Liver (tissue), 9 donors: ENCODE measurements around the gene CBX6. TPM values are rescaled to one million over a fixed set of nuclear protein-coding genes. Genes with fewer than 3 reads are reported as not detected.

Experiments used
- DNase-seq: peaks from one replicate; pipeline ENCODE4 v3.0.0-alpha.2; 2017; ENCODE audit warnings: low spot score
- H3K27ac ChIP-seq, 2 donors: one replicate each; pipeline ENCODE4 v1.7.0; 2013; ENCODE audit warnings: inconsistent platforms in 2 of 2, low read length in 2 of 2, control low read depth in 1 of 2, low read depth in 1 of 2, mild to moderate bottlenecking in 1 of 2
- H3K27me3 ChIP-seq, 4 donors: one replicate each; pipeline versions ENCODE4 v1.6.1 to v1.7.0; 2013; ENCODE audit warnings: low read length in 3 of 4, inconsistent platforms in 1 of 4, mild to moderate bottlenecking in 1 of 4, moderate library complexity in 1 of 4; ENCODE audit not compliant: control insufficient read depth in 4 of 4, insufficient read depth in 4 of 4
- H3K36me3 ChIP-seq, 4 donors: one replicate each; pipeline versions ENCODE4 v1.6.1 to v1.7.0; 2013; ENCODE audit warnings: low read length in 3 of 4, mild to moderate bottlenecking in 3 of 4, low read depth in 1 of 4, moderate library complexity in 1 of 4; ENCODE audit not compliant: control insufficient read depth in 4 of 4, insufficient read depth in 3 of 4
- H3K4me1 ChIP-seq, 4 donors: one replicate each; pipeline versions ENCODE4 v1.6.1 to v1.7.0; 2013; ENCODE audit warnings: low read length in 3 of 4, mild to moderate bottlenecking in 3 of 4, moderate library complexity in 1 of 4; ENCODE audit not compliant: control insufficient read depth in 4 of 4, insufficient read depth in 4 of 4
- H3K4me3 ChIP-seq, 3 donors: one replicate each; pipeline versions ENCODE4 v1.6.1 to v1.7.0; 2013; ENCODE audit warnings: low read length in 3 of 3, control low read depth in 1 of 3, low read depth in 1 of 3, mild to moderate bottlenecking in 1 of 3
- H3K9ac ChIP-seq, 2 donors: one replicate each; pipeline ENCODE4 v1.7.0; 2013; ENCODE audit warnings: low read length in 2 of 2, mild to moderate bottlenecking in 2 of 2, moderate library complexity in 2 of 2, control low read depth in 1 of 2, low read depth in 1 of 2
- H3K9me3 ChIP-seq, 4 donors: one replicate each; pipeline versions ENCODE4 v1.6.1 to v1.7.0; 2013; ENCODE audit warnings: low read length in 3 of 4; ENCODE audit not compliant: control insufficient read depth in 4 of 4
- ATF3 ChIP-seq: IDR thresholded peaks from 2 replicates; pipeline ENCODE4 v1.6.1; 2016; ENCODE audit warnings: antibody characterized with exemption
- FOXA2 ChIP-seq: IDR thresholded peaks from 2 replicates; pipeline ENCODE4 v1.6.1; 2016; ENCODE audit warnings: antibody characterized with exemption
- GABPA ChIP-seq, 2 donors: IDR thresholded peaks in 1 of 2; conservative IDR thresholded peaks in 1 of 2; 2 replicates each; pipeline ENCODE4 v1.6.1; 2016; ENCODE audit warnings: antibody characterized with exemption in 2 of 2, mild to moderate bottlenecking in 1 of 2, moderate library complexity in 1 of 2
- JUND ChIP-seq, 2 donors: IDR thresholded peaks; 2 replicates each; pipeline ENCODE4 v1.6.1; 2016; ENCODE audit warnings: antibody characterized with exemption in 2 of 2
- NR2F2 ChIP-seq: IDR thresholded peaks from 2 replicates; pipeline ENCODE4 v1.6.1; 2016; ENCODE audit warnings: antibody characterized with exemption
- RAD21 ChIP-seq, 2 donors: IDR thresholded peaks; 2 replicates each; pipeline ENCODE4 v1.6.1; 2016; ENCODE audit warnings: antibody characterized with exemption in 2 of 2, mild to moderate bottlenecking in 2 of 2
- RXRA ChIP-seq, 2 donors: IDR thresholded peaks; 2 replicates each; pipeline ENCODE4 v1.6.1; 2017 to 2018; ENCODE audit warnings: antibody characterized with exemption in 2 of 2, mild to moderate bottlenecking in 1 of 2
- SP1 ChIP-seq: IDR thresholded peaks from 2 replicates; pipeline ENCODE4 v1.6.1; 2018; ENCODE audit warnings: antibody characterized with exemption, mild to moderate bottlenecking
- TAF1 ChIP-seq: conservative IDR thresholded peaks from 2 replicates; pipeline ENCODE4 v1.6.1; 2016; ENCODE audit warnings: antibody characterized with exemption, mild to moderate bottlenecking
- WGBS: extraction: QIAGEN DNeasy Blood & Tissue Kit; methylation state at CpG from one replicate; pipeline ENCODE4 v1.1.7; 2013; 5-methylcytosine and 5-hydroxymethylcytosine counted together
- polyA plus RNA-seq, 2 donors: library from polyadenylated mRNA; stranded (reverse) in 1 of 2; unstranded in 1 of 2; fragments of 200-250 nt in 1 of 2; fragments of >200 nt in 1 of 2; fragmentation: Nextera tagmentation in 1 of 2; extraction: Ambion mirVana in 1 of 2; gene quantifications; one replicate each; pipeline versions ENCODE4 v1.2.1 to v1.2.3, GENCODE V29; 2013 to 2015
- total RNA-seq, 2 donors: library from RNA; depleted of rRNA; stranded (reverse); fragments of >200 nt; gene quantifications; one replicate each; pipeline ENCODE4 v1.2.3, GENCODE V29; 2014
- TF ChIP-seq, protein P1 (sequence below): IDR thresholded peaks from 2 replicates; pipeline ENCODE4 v1.6.1; 2016; ENCODE audit warnings: antibody characterized with exemption
- TF ChIP-seq, protein P2 (sequence below): fragments of 150-350 bp; IDR thresholded peaks from 2 replicates; pipeline ENCODE4 v1.5.1; 2017; ENCODE audit warnings: improper control_type of control experiment, low read depth, low read length; ENCODE audit not compliant: missing input control
- TF ChIP-seq, protein P3 (sequence below): IDR thresholded peaks from 2 replicates; pipeline ENCODE4 v1.6.1; 2016; ENCODE audit warnings: antibody characterized with exemption
- donor health status: healthy.
- donor health status: healthy.
- donor health status: healthy.
- donor health status: healthy.
- donor health status: healthy.

The CBX6 gene
- total and polyA plus RNA-seq, 4 donors: 7.3 to 11.0 (median 10.2) TPM

DNA sequence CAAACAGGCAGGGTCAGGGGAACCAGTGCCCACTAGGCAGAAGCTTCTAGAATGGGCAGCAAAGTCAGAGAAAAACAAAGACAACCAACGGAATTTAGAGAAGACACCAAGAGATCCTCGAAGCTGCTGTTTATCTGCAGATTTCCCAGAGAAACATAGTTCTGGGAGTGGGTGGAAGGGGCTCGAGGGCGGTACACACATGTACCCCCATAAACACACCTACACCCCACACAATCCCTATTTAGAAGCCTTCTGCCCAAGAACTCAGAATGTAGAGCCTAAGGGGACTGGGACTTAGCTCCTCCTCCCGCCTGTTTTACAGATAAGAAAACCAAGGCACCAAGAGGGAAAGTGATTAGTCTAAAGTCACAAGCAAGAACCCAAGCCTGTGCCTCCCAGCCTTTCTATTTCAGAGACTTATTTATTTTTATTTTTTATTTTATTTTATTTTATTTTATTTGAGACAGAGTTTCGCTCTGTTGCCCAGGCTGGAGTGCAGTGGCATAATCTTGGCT is 34.5 kb downstream of the CBX6 start (continued):
- TF ChIP-seq RAD21 (IDR thresholded peaks at IDR 0.05): no peak

DNA sequence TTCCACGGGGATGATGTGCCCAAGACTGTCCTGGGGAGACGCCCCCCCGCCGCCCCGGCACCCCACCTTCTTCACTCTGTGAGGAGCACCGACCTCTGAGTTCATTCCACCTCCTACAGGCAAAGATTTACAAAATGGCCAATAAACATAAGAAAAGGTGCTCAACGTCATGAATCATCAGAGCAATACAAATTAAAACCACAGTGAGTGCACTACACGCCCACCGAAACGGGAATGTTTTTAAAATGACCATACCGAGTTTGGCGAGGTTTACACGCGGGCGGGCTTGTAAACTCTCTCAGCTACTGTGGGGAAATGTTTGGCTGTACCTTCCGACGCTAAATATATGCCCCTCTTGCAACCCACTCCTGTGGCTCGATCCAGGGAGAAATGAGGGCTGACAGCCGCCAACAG is 36.1 kb downstream of the CBX6 start:
- Histone ChIP-seq H3K27ac (no peak overlapping the region), H3K27me3 (peaks cover 0 to 2% (median 0%) of the 10 kb centered on the region in 4 donors), H3K9me3 (no peaks in the 10 kb centered on the region), H3K4me3 (no peak overlapping the region), H3K9ac (no peak overlapping the region), H3K4me1 (no peaks in the 10 kb centered on the region), H3K36me3 (no peaks in the 10 kb centered on the region)
- DNase-seq: no peak
- 63% methylated on average over 19 of the region's 19 CpGs for WGBS
- TF ChIP-seq GABPA (IDR thresholded peaks at IDR 0.05 in 1 of 2, conservative IDR thresholded peaks at IDR 0.05 in 1 of 2) (no peak), SP1 (no peak)

GRCh38 chr22:38834991-38835390 is 37.0 kb downstream of the CBX6 start:
- Histone ChIP-seq H3K27ac (no peak overlapping the region), H3K4me1 (no peaks in the 10 kb centered on the region), H3K9ac (no peak overlapping the region), H3K9me3 (no peaks in the 10 kb centered on the region), H3K4me3 (no peak overlapping the region), H3K27me3 (no peaks in the 10 kb centered on the region), H3K36me3 (no peaks in the 10 kb centered on the region)
- no peak for DNase-seq
- TF ChIP-seq, protein P1, sequence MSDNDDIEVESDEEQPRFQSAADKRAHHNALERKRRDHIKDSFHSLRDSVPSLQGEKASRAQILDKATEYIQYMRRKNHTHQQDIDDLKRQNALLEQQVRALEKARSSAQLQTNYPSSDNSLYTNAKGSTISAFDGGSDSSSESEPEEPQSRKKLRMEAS: no peak
- TF ChIP-seq NR2F2: no peak
- no peak for TF ChIP-seq FOXA2
- no peak for TF ChIP-seq RXRA (IDR thresholded peaks at IDR 0.05)
- TF ChIP-seq, protein P2, sequence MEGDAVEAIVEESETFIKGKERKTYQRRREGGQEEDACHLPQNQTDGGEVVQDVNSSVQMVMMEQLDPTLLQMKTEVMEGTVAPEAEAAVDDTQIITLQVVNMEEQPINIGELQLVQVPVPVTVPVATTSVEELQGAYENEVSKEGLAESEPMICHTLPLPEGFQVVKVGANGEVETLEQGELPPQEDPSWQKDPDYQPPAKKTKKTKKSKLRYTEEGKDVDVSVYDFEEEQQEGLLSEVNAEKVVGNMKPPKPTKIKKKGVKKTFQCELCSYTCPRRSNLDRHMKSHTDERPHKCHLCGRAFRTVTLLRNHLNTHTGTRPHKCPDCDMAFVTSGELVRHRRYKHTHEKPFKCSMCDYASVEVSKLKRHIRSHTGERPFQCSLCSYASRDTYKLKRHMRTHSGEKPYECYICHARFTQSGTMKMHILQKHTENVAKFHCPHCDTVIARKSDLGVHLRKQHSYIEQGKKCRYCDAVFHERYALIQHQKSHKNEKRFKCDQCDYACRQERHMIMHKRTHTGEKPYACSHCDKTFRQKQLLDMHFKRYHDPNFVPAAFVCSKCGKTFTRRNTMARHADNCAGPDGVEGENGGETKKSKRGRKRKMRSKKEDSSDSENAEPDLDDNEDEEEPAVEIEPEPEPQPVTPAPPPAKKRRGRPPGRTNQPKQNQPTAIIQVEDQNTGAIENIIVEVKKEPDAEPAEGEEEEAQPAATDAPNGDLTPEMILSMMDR: no peak
- 95% methylated on average over 5 of the region's 5 CpGs for WGBS

DNA sequence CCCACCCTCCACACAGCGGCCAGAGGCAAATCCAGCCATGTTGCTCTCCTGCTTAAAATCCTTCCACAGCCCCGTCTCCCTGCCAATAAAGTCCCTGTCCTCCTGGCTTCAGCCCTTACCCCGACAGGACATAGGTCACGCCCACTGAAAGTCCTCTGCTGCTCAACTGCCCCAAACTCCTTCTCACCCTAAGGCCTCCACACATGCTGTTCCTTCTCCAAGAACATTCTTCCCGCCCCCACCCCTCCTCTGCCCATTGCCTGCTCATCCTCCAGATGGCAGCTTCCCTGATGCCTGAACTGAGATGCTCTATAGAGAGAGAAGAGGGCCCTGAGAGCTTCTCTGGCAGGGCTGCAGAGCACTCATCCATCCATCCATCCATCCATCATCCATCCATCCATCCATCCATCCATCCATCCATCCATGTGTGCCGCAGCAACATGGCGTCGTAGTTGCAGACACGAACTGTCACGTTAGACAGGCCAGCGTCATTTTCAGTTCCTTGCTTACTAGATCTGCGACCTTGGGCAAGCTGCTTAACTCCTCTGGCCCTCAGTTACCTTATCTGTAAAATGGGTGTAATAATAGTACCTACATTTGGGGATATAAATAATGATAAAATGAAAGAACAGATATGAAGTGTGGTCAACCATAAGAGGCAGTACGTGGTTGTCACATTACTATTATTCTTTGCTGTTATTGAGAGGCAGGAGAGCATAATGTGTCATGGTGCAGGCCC is 37.6 kb downstream of the CBX6 start:
- no peaks in the 10 kb centered on the region for H3K4me1 ChIP-seq
- H3K4me3 ChIP-seq: no peak overlapping the region
- H3K36me3 ChIP-seq: no peaks in the 10 kb centered on the region
- WGBS: 82% methylated on average over 13 of the region's 13 CpGs
- no peak overlapping the region for H3K27ac ChIP-seq
- DNase-seq: no peak
- peaks cover 0 to 6% (median 0%) of the 10 kb centered on the region in 4 donors for H3K9me3 ChIP-seq
- no peak for TF ChIP-seq TAF1
- no peak for TF ChIP-seq ATF3
- no peak for TF ChIP-seq NR2F2
- TF ChIP-seq, protein P3, sequence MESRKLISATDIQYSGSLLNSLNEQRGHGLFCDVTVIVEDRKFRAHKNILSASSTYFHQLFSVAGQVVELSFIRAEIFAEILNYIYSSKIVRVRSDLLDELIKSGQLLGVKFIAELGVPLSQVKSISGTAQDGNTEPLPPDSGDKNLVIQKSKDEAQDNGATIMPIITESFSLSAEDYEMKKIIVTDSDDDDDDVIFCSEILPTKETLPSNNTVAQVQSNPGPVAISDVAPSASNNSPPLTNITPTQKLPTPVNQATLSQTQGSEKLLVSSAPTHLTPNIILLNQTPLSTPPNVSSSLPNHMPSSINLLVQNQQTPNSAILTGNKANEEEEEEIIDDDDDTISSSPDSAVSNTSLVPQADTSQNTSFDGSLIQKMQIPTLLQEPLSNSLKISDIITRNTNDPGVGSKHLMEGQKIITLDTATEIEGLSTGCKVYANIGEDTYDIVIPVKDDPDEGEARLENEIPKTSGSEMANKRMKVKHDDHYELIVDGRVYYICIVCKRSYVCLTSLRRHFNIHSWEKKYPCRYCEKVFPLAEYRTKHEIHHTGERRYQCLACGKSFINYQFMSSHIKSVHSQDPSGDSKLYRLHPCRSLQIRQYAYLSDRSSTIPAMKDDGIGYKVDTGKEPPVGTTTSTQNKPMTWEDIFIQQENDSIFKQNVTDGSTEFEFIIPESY: no peak
- no peak for TF ChIP-seq SP1
- no peak for TF ChIP-seq RAD21 (IDR thresholded peaks at IDR 0.05)
- no peak for TF ChIP-seq GABPA (IDR thresholded peaks at IDR 0.05 in 1 of 2, conservative IDR thresholded peaks at IDR 0.05 in 1 of 2)
- TF ChIP-seq JUND (IDR thresholded peaks at IDR 0.05): no peak
- TF ChIP-seq, protein P2: no peak
- no peak for TF ChIP-seq RXRA (IDR thresholded peaks at IDR 0.05)
- H3K9ac ChIP-seq: no peak overlapping the region
- no peaks in the 10 kb centered on the region for H3K27me3 ChIP-seq
